ENCODE measurements around the gene SERGEF. TPM values are rescaled to one million over a fixed set of nuclear protein-coding genes. Genes with fewer than 3 reads are reported as not detected.

SERGEF gene
- total and polyA plus RNA-seq, 2 of the 13 experiments (the other 11 are each of a cell fraction or from before 2014, with no cell fraction given): 54.5 to 114 TPM

GRCh38 chr11:17988465-17988864 lies 24.4 kb downstream of the SERGEF start:
- Histone ChIP-seq H3K4me1 (ENCODE audit: insufficient read depth, low read length) (peaks cover 72% of the 10 kb centered on the region), H3K79me2 (ENCODE audit: insufficient read depth, low read length) (no peaks in the 10 kb centered on the region), H3K27me3 (ENCODE audit: control insufficient read depth in 1 of 2, insufficient read depth in 2 of 2, low read length in 2 of 2) (no peaks in the 10 kb centered on the region), H3K9ac (ENCODE audit: insufficient read depth, low read depth, low read length) (no peak overlapping the region), H2AFZ (ENCODE audit: low read length) (no peak overlapping the region), H3K36me3 (replicated peaks in 1 of 2; ENCODE audit: control insufficient read depth in 1 of 2, insufficient read depth in 2 of 2, low read length in 2 of 2) (peaks cover 3 to 37% of the 10 kb centered on the region in 2 experiments; a peak in 4 of 5 replicates), H3K4me3 (replicated peaks in 1 of 3; ENCODE audit: insufficient read depth in 1 of 3, low read depth in 2 of 3, low read length in 3 of 3) (no peak overlapping the region), H3K27ac (ENCODE audit: extremely low read length, insufficient read depth, low read length) (peak overlapping the region; percentile 79), H3K9me3 (ENCODE audit: low read length) (no peaks in the 10 kb centered on the region), H3K4me2 (ENCODE audit: low read depth, low read length) (no peak overlapping the region), H4K20me1 (ENCODE audit: insufficient read depth, low read length) (no peaks in the 10 kb centered on the region)
- ChIA-PET CTCF (ENCODE audit: low intra/inter-chr PET ratio, low total read pairs) (no interaction called here), POLR2A (interaction anchor here (0.9 to 4.7 kb wide), 2 partner anchors 12 to 14 kb away, joined by 3 to 34 read pairs; no protein-coding TSS in a partner anchor)
- ATAC-seq (no peak), FAIRE-seq (no peak), DNase-seq (ENCODE audit: low spot score) (no peak)
- BruUV-seq (replicated peaks): no TSS peak
- in situ Hi-C loops (cut with HindIII; ENCODE audit: extremely low pct_ligation_motif_present, low pct_unique_long_range_greater_than_20kb): no loop called here
- TF ChIP-seq SMARCC2 (IDR thresholded peaks at IDR 0.05) (no peak), CAMTA2 (CRISPR knock-in tag; IDR thresholded peaks at IDR 0.05; ENCODE audit: borderline replicate concordance) (no peak), ZNF207 (IDR thresholded peaks at IDR 0.05; ENCODE audit: borderline replicate concordance) (no peak), NFYC (CRISPR knock-in tag; IDR thresholded peaks at IDR 0.05) (no peak), SRSF1 (optimal IDR thresholded peaks at IDR 0.05; ENCODE audit: low read depth, low read length) (no peak), ZNF816 (CRISPR knock-in tag; IDR thresholded peaks at IDR 0.05; ENCODE audit: borderline replicate concordance) (no peak), ZNF343 (CRISPR knock-in tag; IDR thresholded peaks at IDR 0.05) (no peak), KDM2A (CRISPR knock-in tag; IDR thresholded peaks at IDR 0.05; ENCODE audit: borderline replicate concordance, low read depth) (no peak), ZNF124 (CRISPR knock-in tag; IDR thresholded peaks at IDR 0.05) (no peak), ZFP36 (IDR thresholded peaks at IDR 0.05; ENCODE audit: borderline replicate concordance, low read depth, low read length, partially characterized antibody) (no peak), HOXA9 (CRISPR knock-in tag; IDR thresholded peaks at IDR 0.05; ENCODE audit: borderline replicate concordance) (no peak), FOXJ3 (CRISPR knock-in tag; IDR thresholded peaks at IDR 0.05; ENCODE audit: borderline replicate concordance) (no peak), ZNF747 (CRISPR knock-in tag; IDR thresholded peaks at IDR 0.05; ENCODE audit: borderline replicate concordance) (no peak)
- TF ChIP-seq, protein P1, sequence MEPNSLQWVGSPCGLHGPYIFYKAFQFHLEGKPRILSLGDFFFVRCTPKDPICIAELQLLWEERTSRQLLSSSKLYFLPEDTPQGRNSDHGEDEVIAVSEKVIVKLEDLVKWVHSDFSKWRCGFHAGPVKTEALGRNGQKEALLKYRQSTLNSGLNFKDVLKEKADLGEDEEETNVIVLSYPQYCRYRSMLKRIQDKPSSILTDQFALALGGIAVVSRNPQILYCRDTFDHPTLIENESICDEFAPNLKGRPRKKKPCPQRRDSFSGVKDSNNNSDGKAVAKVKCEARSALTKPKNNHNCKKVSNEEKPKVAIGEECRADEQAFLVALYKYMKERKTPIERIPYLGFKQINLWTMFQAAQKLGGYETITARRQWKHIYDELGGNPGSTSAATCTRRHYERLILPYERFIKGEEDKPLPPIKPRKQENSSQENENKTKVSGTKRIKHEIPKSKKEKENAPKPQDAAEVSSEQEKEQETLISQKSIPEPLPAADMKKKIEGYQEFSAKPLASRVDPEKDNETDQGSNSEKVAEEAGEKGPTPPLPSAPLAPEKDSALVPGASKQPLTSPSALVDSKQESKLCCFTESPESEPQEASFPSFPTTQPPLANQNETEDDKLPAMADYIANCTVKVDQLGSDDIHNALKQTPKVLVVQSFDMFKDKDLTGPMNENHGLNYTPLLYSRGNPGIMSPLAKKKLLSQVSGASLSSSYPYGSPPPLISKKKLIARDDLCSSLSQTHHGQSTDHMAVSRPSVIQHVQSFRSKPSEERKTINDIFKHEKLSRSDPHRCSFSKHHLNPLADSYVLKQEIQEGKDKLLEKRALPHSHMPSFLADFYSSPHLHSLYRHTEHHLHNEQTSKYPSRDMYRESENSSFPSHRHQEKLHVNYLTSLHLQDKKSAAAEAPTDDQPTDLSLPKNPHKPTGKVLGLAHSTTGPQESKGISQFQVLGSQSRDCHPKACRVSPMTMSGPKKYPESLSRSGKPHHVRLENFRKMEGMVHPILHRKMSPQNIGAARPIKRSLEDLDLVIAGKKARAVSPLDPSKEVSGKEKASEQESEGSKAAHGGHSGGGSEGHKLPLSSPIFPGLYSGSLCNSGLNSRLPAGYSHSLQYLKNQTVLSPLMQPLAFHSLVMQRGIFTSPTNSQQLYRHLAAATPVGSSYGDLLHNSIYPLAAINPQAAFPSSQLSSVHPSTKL (CRISPR knock-in tag; IDR thresholded peaks at IDR 0.05): no peak
- intact Hi-C loops (cut with micrococcal nuclease; ENCODE audit: unreplicated experiment): no loop called here
- WGBS (ENCODE audit: low lambda C conversion rate): 60% methylated on average over 1 of the region's 1 CpG
